CD4-positive, alpha-beta T cell treated with Interleukin-4 for 1 hour (primary cell): ENCODE measurements around the gene MED22.
"Not testable (repeated sequence)": the region's sequence is repeated elsewhere in the genome, so short reads cannot be mapped to it uniquely, and the experiment has no call there.

Experiments
- DNase-seq, 2 donors: peaks; one replicate each; pipeline ENCODE4 v3.0.0-alpha.2; 2020 to 2022

MED22 gene

DNA sequence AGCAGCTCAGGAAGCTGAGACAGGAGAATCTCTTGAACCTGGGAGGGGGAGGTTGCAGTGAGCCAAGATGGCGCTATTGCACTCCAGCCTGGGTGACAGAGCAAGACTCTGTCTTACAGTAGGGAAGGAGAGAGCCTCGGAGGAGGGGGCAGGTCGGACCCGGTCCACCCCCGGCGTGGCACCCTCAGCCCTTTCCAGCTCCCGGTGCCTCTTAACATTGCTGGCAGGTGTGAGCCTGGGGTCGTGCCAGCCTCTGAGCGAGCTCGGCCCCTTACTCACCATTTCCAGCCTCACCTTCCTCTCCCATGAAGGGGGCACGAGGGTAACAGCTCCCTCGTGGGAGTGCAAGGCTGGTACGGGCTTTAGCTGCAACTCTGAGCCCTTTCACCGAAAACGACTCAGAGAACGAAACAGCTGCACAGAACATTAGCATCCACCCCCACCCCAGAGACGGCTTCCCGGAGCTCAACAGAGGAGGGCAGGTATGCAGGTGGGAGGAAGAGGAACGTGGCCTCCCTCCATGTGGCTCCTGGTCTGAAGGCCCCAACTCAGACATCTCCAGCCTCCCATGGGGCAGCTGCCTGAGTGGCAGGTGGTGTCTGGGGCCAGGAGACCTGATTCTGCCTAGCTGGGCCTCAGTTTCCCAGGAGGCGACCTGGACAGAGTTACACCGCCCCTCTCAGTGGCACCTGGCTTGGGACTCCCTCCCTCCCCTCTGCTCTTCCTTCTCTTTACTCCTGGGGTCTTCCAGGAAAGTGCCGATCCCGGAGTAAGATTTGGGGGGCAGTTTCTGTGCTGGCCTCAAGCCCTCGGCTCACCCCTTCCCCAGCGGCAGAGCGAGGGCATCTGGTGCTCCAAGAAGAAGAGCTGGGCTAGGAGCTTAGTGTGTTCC, 44.4 kb downstream of the MED22 start:
- DNase-seq = no peak

DNA sequence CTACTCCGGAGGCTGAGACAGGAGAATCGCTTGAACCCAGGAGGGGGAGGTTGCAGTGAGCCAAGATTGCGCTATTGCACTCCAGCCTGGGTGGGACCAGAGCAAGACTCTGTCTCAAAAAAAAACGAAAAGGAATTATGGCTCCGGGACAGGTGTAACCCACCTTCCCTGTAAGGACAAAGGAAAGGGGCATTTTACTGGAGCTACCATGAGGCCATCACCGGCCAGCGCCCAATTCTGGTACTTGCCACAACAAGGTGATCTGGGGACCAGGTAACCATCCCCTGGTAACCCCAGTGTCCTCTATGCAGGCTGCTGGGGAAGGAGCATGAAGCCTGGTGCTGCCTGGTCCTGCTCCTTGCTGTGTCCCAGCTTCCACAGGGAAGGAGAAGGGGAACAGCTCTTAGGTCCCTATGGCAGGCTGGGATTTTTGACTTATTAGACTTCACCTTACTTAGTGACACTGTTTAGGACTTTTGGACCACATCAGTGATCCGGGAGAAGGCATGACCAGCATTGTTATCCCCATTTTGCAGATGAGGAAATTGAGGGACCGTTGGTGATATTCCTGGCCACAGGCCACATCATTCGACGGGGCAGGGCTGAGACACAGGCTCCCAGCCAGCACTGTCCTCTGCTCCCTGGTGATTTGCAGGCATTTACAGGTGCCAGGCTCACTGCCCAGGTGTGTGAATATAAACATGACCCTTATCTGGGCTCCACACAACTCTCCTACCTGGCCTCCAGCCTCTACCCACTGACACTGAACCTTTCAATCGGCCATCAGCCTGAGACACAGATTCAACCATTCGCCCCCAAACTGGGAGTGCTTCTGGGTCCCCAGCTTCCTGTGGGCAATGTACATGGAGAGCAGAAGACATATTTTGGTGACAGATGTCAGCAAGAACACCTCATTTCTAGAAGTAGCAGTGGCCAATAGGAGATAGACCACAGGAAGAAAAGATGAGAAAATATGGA, 46.4 kb downstream of the MED22 start:
- DNase-seq = no peak

DNA sequence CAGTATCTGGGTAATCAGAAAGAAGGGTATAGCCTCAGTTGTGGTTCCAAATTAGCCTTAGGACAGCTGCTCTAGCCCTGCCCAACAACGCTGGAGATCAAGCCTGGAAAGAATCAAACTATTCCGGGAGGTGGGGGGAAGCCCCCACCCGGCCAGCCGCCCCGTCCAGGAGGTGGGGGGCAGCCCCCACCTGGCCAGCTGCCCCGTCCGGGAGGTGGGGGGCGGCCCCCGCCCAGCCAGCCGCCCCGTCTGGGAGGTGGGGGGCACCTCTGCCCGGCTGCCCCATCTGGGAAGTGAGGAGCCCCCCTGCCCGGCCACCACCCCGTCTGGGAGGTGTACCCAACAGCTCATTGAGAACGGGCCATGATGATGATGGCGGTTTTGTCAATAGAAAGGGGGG, 47.9 kb downstream of the MED22 start:
- not testable (repeated sequence) for DNase-seq

DNA sequence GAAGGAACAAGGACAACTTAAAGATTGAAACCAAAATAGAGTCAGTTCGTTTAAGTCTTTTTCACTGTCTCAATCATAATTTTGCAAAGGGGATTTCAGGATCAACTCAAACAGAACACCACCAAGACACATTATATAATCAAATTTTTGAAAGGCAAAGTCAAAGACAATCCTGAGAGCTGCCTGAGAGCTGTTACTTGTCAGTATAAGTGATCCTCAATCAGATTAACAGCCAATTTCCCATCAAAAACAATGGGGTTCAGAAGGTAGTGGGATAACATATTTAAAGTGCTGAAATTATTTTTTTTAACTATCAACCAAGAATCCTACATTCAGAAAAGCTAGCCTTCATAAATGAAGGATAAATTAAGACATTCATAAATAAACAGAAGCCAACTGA, 53.7 kb downstream of the MED22 start:
- no peak for DNase-seq

DNA sequence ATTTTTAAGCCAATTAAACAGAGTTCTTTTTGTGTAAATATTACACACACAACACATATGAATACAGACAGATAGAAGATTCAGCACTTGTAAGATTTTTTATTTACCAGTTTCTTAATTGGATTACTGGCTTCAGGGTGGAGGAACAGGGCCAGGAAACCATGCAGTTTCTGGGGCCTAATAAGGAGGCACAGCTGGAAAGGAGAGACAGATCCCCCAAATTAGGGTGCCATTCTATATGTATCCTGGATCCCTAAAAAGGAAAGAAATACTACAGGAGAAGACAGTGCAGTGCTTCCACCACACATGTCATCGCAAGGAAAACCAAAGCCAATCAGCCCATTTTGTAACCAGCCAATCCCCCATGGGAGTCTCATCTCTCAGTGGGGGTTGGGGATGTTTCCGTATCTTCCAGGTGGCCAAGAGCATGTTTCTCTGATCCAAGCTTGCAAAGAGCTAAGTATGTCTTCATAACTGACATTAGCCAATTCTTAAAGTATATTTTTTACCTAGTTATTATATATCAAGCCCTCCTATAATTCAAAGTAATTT, 57.1 kb downstream of the MED22 start:
- no peak for DNase-seq
